ENCODE results near the gene DGKI.

DGKI gene

DNA sequence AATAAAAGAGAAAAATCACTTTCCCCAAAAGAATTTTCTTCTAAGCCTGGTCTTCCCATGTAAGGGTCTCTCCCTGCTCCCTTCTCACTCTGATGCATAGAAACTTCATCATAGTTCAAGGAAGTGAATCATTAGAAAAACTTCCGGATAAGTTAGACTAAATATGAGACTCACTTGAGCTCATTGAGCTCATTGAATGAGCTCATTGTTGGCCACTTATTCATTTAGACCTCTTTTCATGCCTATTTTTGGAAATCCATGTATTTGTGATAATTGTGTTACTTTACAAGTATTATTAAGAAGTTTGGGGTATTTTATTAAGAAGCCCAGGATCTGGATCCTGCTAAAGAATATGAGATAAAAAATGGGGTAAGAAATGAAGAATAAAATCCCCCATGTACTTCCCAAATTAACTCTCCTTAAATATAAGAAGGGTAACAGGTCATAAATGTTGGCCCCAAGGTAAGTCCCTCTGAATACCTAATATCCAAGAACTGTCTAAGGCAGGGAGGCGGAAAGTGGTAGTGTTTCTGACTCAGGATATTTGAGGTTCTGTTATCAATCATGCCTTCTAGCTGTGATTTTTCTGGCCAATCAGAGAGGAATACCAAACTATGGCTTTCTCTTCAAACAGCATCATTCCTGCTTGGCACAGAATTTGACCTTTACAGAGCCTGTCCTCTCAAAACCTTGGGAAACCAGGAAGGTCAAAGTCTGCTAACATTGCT lies 266.7 kb downstream of the DGKI start:
- no peaks in the 10 kb centered on the region for H3K36me3 ChIP-seq (ENCODE audit: control insufficient read depth in 4 of 4, insufficient read depth in 4 of 4, low read length in 3 of 4)
- 100% methylated on average over 1 of the region's 2 CpGs for WGBS (ENCODE audit: insufficient coverage)
- H3K27ac ChIP-seq (ENCODE audit: insufficient read depth in 1 of 2, low read depth in 1 of 2, low read length in 2 of 2, poor library complexity in 1 of 2, severe bottlenecking in 2 of 2), result no peak overlapping the region
- no peaks in the 10 kb centered on the region for H3K4me1 ChIP-seq (ENCODE audit: control extremely low read depth in 1 of 4, control insufficient read depth in 4 of 4, insufficient read depth in 4 of 4, low read length in 3 of 4)
- ChIA-PET CTCF (no interaction called here), POLR2A (no interaction called here)
- no peak overlapping the region for H3K4me3 ChIP-seq (ENCODE audit: control insufficient read depth in 1 of 7, extremely low read depth in 1 of 7, insufficient read depth in 4 of 7, low read depth in 2 of 7, low read length in 6 of 7)
- DNase-seq, result no peak
- H3K27me3 ChIP-seq (replicated peaks in 2 of 5; ENCODE audit: control insufficient read depth in 4 of 5, insufficient read depth in 5 of 5, low read length in 4 of 5), result peaks cover 0 to 2% (median 0%) of the 10 kb centered on the region in 5 experiments
- no peaks in the 10 kb centered on the region for H3K9me3 ChIP-seq (ENCODE audit: control extremely low read depth in 1 of 5, control insufficient read depth in 4 of 5, insufficient read depth in 2 of 5, low read depth in 1 of 5, low read length in 4 of 5)

DNA sequence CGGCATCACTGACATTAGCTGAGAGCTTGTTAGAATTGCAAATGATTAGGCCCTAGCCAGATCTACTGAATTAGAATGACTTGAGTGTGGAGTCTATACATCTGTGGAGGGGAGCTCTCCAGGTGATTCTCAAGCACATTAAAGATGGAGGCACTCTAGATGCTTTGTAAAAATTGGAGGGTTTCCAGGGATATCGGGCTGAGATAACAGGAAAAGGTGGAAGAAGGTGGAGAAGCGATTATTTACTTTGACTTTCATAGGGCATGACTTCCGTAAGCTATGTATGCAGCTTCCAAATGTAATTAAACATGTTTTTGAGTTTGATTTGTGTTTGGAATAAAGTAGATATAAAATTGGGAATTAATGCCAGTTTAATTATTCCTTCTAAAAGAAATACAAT lies 268.2 kb downstream of the DGKI start:
- WGBS (ENCODE audit: insufficient coverage), result 93% methylated on average over 4 of the region's 4 CpGs

DNA sequence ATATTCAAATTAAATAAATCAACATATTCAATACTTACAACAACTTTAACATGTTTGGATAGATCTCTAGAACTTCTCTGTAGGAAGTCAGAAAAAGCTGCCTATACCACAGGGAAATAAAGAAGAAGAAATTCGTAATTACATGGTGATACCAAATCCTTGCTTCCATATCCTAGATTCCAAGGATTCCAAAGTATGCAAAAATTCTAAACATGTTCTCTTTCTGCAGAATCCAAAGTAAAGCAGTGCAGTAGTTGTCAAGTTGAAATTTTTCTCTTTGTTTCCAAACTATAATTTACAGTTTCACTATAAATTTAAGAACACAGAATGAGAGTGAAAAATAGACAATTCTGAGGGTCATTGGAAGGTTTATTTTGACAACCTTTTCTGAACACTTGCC lies 269.6 kb downstream of the DGKI start:
- H3K27ac ChIP-seq (ENCODE audit: insufficient read depth in 1 of 2, low read depth in 1 of 2, low read length in 2 of 2, poor library complexity in 1 of 2, severe bottlenecking in 2 of 2), result no peak overlapping the region
- ChIA-PET POLR2A (no interaction called here), CTCF (no interaction called here)
- DNase-seq, result no peak
- no peaks in the 10 kb centered on the region for H3K4me1 ChIP-seq (ENCODE audit: control extremely low read depth in 1 of 4, control insufficient read depth in 4 of 4, insufficient read depth in 4 of 4, low read length in 3 of 4)
- H3K9me3 ChIP-seq (ENCODE audit: control extremely low read depth in 1 of 5, control insufficient read depth in 4 of 5, insufficient read depth in 2 of 5, low read depth in 1 of 5, low read length in 4 of 5), result no peaks in the 10 kb centered on the region
- H3K36me3 ChIP-seq (ENCODE audit: control insufficient read depth in 4 of 4, insufficient read depth in 4 of 4, low read length in 3 of 4), result no peaks in the 10 kb centered on the region
- no peak overlapping the region for H3K4me3 ChIP-seq (ENCODE audit: control insufficient read depth in 1 of 7, extremely low read depth in 1 of 7, insufficient read depth in 4 of 7, low read depth in 2 of 7, low read length in 6 of 7)
- WGBS (ENCODE audit: insufficient coverage), result 100% methylated on average over 1 of the region's 1 CpG
- peaks cover 0 to 2% (median 0%) of the 10 kb centered on the region in 5 experiments for H3K27me3 ChIP-seq (replicated peaks in 2 of 5; ENCODE audit: control insufficient read depth in 4 of 5, insufficient read depth in 5 of 5, low read length in 4 of 5)

More for the DNA sequence above, 268.2 kb downstream of the DGKI start:
- no peak overlapping the region for H3K27ac ChIP-seq (ENCODE audit: insufficient read depth in 1 of 2, low read depth in 1 of 2, low read length in 2 of 2, poor library complexity in 1 of 2, severe bottlenecking in 2 of 2)
- no peak overlapping the region for H3K4me3 ChIP-seq (ENCODE audit: control insufficient read depth in 1 of 7, extremely low read depth in 1 of 7, insufficient read depth in 4 of 7, low read depth in 2 of 7, low read length in 6 of 7)
- H3K36me3 ChIP-seq (ENCODE audit: control insufficient read depth in 4 of 4, insufficient read depth in 4 of 4, low read length in 3 of 4), result no peaks in the 10 kb centered on the region
- H3K9me3 ChIP-seq (ENCODE audit: control extremely low read depth in 1 of 5, control insufficient read depth in 4 of 5, insufficient read depth in 2 of 5, low read depth in 1 of 5, low read length in 4 of 5), result no peaks in the 10 kb centered on the region
- H3K27me3 ChIP-seq (replicated peaks in 2 of 5; ENCODE audit: control insufficient read depth in 4 of 5, insufficient read depth in 5 of 5, low read length in 4 of 5), result peaks cover 0 to 2% (median 0%) of the 10 kb centered on the region in 5 experiments
- no peaks in the 10 kb centered on the region for H3K4me1 ChIP-seq (ENCODE audit: control extremely low read depth in 1 of 4, control insufficient read depth in 4 of 4, insufficient read depth in 4 of 4, low read length in 3 of 4)
- ChIA-PET CTCF (interaction anchor here (1.2 kb wide), 1 partner anchor 28 kb away, joined by 4 read pairs; no protein-coding TSS in a partner anchor), POLR2A (no interaction called here)
- DNase-seq, result no peak

DNA sequence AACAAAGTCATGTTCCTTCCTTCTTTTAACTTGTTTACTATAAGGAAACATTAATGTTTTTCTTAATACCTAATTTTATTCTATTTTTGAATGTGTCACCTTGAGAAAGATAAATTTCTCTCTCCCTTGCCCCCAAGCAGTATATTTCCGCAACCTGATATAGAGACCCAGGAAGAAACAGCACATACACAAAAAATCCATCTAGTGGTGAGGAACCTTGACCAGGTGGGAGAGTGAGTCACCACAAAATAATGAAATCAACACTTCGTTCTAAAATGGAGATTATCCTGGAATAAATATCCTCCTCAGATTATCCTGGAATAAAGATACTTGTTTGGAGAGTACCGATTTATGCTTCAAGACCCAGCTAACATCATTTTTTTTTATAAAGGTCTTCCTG lies 270.3 kb downstream of the DGKI start:
- no peak for DNase-seq
- Histone ChIP-seq H3K4me3 (ENCODE audit: control insufficient read depth in 1 of 7, extremely low read depth in 1 of 7, insufficient read depth in 4 of 7, low read depth in 2 of 7, low read length in 6 of 7) (no peak overlapping the region), H3K27me3 (replicated peaks in 2 of 5; ENCODE audit: control insufficient read depth in 4 of 5, insufficient read depth in 5 of 5, low read length in 4 of 5) (peaks cover 0 to 2% (median 0%) of the 10 kb centered on the region in 5 experiments), H3K4me1 (ENCODE audit: control extremely low read depth in 1 of 4, control insufficient read depth in 4 of 4, insufficient read depth in 4 of 4, low read length in 3 of 4) (no peaks in the 10 kb centered on the region), H3K9me3 (ENCODE audit: control extremely low read depth in 1 of 5, control insufficient read depth in 4 of 5, insufficient read depth in 2 of 5, low read depth in 1 of 5, low read length in 4 of 5) (no peaks in the 10 kb centered on the region), H3K36me3 (ENCODE audit: control insufficient read depth in 4 of 4, insufficient read depth in 4 of 4, low read length in 3 of 4) (no peaks in the 10 kb centered on the region), H3K27ac (ENCODE audit: insufficient read depth in 1 of 2, low read depth in 1 of 2, low read length in 2 of 2, poor library complexity in 1 of 2, severe bottlenecking in 2 of 2) (no peak overlapping the region)
- CTCF ChIA-PET, result no interaction called here
- 92% methylated on average over 2 of the region's 3 CpGs for WGBS (ENCODE audit: insufficient coverage)
- POLR2A ChIA-PET, result no interaction called here

DNA sequence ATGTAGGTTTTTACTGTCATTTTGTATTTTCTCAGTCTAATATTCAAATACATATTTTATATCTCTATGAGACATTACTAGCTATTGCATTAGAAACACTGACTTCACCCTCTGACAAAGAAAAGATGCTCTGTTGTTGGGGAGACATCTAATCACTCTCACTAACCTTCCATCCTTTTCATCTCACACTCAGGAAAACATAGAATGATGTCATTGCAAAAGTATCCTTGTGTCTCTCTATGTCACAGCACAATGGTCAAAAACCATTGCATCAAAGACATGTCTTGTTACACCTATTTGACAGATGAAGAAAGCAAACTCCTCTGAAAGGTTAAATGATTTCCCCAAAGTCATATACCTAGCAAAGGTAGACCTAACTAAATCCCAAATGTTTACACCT lies 272.0 kb downstream of the DGKI start:
- H3K9me3 ChIP-seq (ENCODE audit: control extremely low read depth in 1 of 5, control insufficient read depth in 4 of 5, insufficient read depth in 2 of 5, low read depth in 1 of 5, low read length in 4 of 5), result no peaks in the 10 kb centered on the region
- CTCF ChIA-PET, result no interaction called here
- POLR2A ChIA-PET, result no interaction called here
- no peaks in the 10 kb centered on the region for H3K27me3 ChIP-seq (replicated peaks in 2 of 5; ENCODE audit: control insufficient read depth in 4 of 5, insufficient read depth in 5 of 5, low read length in 4 of 5)
- H3K36me3 ChIP-seq (ENCODE audit: control insufficient read depth in 4 of 4, insufficient read depth in 4 of 4, low read length in 3 of 4), result no peaks in the 10 kb centered on the region
- H3K4me1 ChIP-seq (ENCODE audit: control extremely low read depth in 1 of 4, control insufficient read depth in 4 of 4, insufficient read depth in 4 of 4, low read length in 3 of 4), result no peaks in the 10 kb centered on the region
- H3K4me3 ChIP-seq (ENCODE audit: control insufficient read depth in 1 of 7, extremely low read depth in 1 of 7, insufficient read depth in 4 of 7, low read depth in 2 of 7, low read length in 6 of 7), result no peak overlapping the region
- no peak overlapping the region for H3K27ac ChIP-seq (ENCODE audit: insufficient read depth in 1 of 2, low read depth in 1 of 2, low read length in 2 of 2, poor library complexity in 1 of 2, severe bottlenecking in 2 of 2)
- DNase-seq, result no peak

DNA sequence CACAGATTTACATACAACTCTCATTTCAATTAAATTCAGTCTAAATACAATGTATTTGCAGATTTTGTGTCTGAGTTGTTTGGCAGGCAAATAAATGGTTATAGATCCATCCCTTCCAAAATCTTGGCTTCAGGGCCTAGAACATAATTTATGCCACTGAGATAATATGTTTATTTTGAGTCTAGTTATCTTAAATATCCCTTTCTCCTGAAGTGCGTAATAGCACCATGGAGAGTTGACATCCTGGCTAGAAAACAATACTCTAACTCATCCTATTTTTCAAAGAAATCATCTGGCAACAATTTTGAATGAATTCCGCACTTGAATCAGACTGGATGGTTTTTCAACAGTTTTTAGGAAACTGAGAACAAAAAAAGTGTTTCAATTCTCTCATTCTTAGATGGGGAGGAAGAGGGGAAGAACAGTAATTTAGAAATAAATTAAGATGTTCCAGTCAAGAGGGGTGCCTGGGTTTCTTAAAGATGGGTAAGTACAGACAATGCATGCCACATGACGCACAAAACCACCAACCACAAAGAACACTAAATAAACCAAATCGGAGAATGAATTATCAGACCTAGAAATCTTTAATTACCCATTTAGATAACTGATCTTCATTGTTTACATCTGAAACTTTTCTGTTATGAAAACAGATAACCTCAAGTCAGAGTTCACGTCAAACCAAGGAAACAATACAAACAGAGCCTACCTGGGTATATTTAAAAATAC lies 274.6 kb downstream of the DGKI start:
- no peaks in the 10 kb centered on the region for H3K36me3 ChIP-seq (ENCODE audit: control insufficient read depth in 4 of 4, insufficient read depth in 4 of 4, low read length in 3 of 4)
- no peaks in the 10 kb centered on the region for H3K4me1 ChIP-seq (ENCODE audit: control extremely low read depth in 1 of 4, control insufficient read depth in 4 of 4, insufficient read depth in 4 of 4, low read length in 3 of 4)
- H3K27ac ChIP-seq (ENCODE audit: insufficient read depth in 1 of 2, low read depth in 1 of 2, low read length in 2 of 2, poor library complexity in 1 of 2, severe bottlenecking in 2 of 2), result no peak overlapping the region
- no peak overlapping the region for H3K4me3 ChIP-seq (ENCODE audit: control insufficient read depth in 1 of 7, extremely low read depth in 1 of 7, insufficient read depth in 4 of 7, low read depth in 2 of 7, low read length in 6 of 7)
- ChIA-PET CTCF (no interaction called here), POLR2A (no interaction called here)
- H3K27me3 ChIP-seq (replicated peaks in 2 of 5; ENCODE audit: control insufficient read depth in 4 of 5, insufficient read depth in 5 of 5, low read length in 4 of 5), result no peaks in the 10 kb centered on the region
- WGBS (ENCODE audit: insufficient coverage), result 100% methylated on average over 3 of the region's 5 CpGs
- DNase-seq, result no peak
- no peaks in the 10 kb centered on the region for H3K9me3 ChIP-seq (ENCODE audit: control extremely low read depth in 1 of 5, control insufficient read depth in 4 of 5, insufficient read depth in 2 of 5, low read depth in 1 of 5, low read length in 4 of 5)

DNA sequence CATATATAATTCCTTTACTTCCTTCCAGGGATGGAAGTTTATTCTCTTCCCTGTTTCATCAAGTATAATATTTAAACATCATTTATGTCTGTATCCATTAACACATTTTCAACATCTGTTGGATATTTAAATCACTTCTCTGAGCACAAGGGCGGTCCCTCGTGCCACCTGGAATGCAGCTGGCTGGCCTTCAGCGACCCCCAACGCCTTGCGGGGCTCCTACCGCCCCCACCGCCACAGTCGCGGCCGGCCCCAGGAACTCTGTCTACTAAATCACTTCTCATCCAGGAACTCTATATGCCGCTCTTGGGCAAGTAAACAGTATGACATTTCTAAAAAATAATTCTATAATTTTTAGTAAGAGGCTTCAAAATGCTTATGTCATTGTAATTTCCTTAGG lies 282.1 kb downstream of the DGKI start:
- Histone ChIP-seq H3K36me3 (ENCODE audit: control insufficient read depth in 4 of 4, insufficient read depth in 4 of 4, low read length in 3 of 4) (no peaks in the 10 kb centered on the region), H3K27me3 (replicated peaks in 2 of 5; ENCODE audit: control insufficient read depth in 4 of 5, insufficient read depth in 5 of 5, low read length in 4 of 5) (no peaks in the 10 kb centered on the region), H3K27ac (ENCODE audit: insufficient read depth in 1 of 2, low read depth in 1 of 2, low read length in 2 of 2, poor library complexity in 1 of 2, severe bottlenecking in 2 of 2) (no peak overlapping the region), H3K4me3 (ENCODE audit: control insufficient read depth in 1 of 7, extremely low read depth in 1 of 7, insufficient read depth in 4 of 7, low read depth in 2 of 7, low read length in 6 of 7) (no peak overlapping the region), H3K4me1 (ENCODE audit: control extremely low read depth in 1 of 4, control insufficient read depth in 4 of 4, insufficient read depth in 4 of 4, low read length in 3 of 4) (no peaks in the 10 kb centered on the region), H3K9me3 (ENCODE audit: control extremely low read depth in 1 of 5, control insufficient read depth in 4 of 5, insufficient read depth in 2 of 5, low read depth in 1 of 5, low read length in 4 of 5) (no peaks in the 10 kb centered on the region)
- no peak for DNase-seq
- 82% methylated on average over 2 of the region's 11 CpGs for WGBS (ENCODE audit: insufficient coverage)
- ChIA-PET CTCF (no interaction called here), POLR2A (no interaction called here)

Data from common myeloid progenitor, CD34-positive (primary cell).